ENCODE results near the gene EFHD1. TPM values are rescaled to one million over a fixed set of nuclear protein-coding genes. Genes with fewer than 3 reads are reported as not detected.

Gene EFHD1
- total RNA-seq, 1 donor from 2014 or later: 175 TPM

- Mint-ChIP-seq H3K36me3 (ENCODE audit: low read depth) (no peaks in the 10 kb centered on the region), H3K4me1 (ENCODE audit: low read depth) (no peaks in the 10 kb centered on the region), H3K27me3 (ENCODE audit: low read depth) (peaks cover 4% of the 10 kb centered on the region), H3K27ac (ENCODE audit: unreplicated experiment) (no peak overlapping the region), H3K9me3 (ENCODE audit: low read depth) (peaks cover 5% of the 10 kb centered on the region), H3K4me3 (ENCODE audit: unreplicated experiment) (no peak overlapping the region)
- TF ChIP-seq CTCF (IDR thresholded peaks at IDR 0.05): no peak
- DNase-seq (ENCODE audit: low spot score): no peak
These were observed 33.2 kb upstream of the EFHD1 start for GRCh38 chr2:232600053-232600773.

GRCh38 chr2:232603283-232603682, 30.1 kb upstream of the EFHD1 start:
- H3K27ac Mint-ChIP-seq (ENCODE audit: unreplicated experiment): no peak overlapping the region
- TF ChIP-seq CTCF (IDR thresholded peaks at IDR 0.05): no peak
- H3K9me3 Mint-ChIP-seq (ENCODE audit: low read depth): no peaks in the 10 kb centered on the region
- H3K36me3 Mint-ChIP-seq (ENCODE audit: low read depth): no peaks in the 10 kb centered on the region
- H3K4me1 Mint-ChIP-seq (ENCODE audit: low read depth): peaks cover 9% of the 10 kb centered on the region
- no peak for DNase-seq (ENCODE audit: low spot score)
- no peak overlapping the region for H3K4me3 Mint-ChIP-seq (ENCODE audit: unreplicated experiment)
- peaks cover 4% of the 10 kb centered on the region for H3K27me3 Mint-ChIP-seq (ENCODE audit: low read depth)

GRCh38 chr2:232604535-232604934, 28.9 kb upstream of the EFHD1 start:
- Mint-ChIP-seq H3K9me3 (ENCODE audit: low read depth) (no peaks in the 10 kb centered on the region), H3K27ac (ENCODE audit: unreplicated experiment) (no peak overlapping the region), H3K36me3 (ENCODE audit: low read depth) (no peaks in the 10 kb centered on the region), H3K27me3 (ENCODE audit: low read depth) (peaks cover 4% of the 10 kb centered on the region), H3K4me1 (ENCODE audit: low read depth) (peaks cover 9% of the 10 kb centered on the region), H3K4me3 (ENCODE audit: unreplicated experiment) (no peak overlapping the region)
- TF ChIP-seq CTCF (IDR thresholded peaks at IDR 0.05): no peak
- no peak for DNase-seq (ENCODE audit: low spot score)

GRCh38 chr2:232607011-232607410, 26.4 kb upstream of the EFHD1 start:
- no peak overlapping the region for H3K4me3 Mint-ChIP-seq (ENCODE audit: unreplicated experiment)
- H3K27ac Mint-ChIP-seq (ENCODE audit: unreplicated experiment): no peak overlapping the region
- peaks cover 4% of the 10 kb centered on the region for H3K27me3 Mint-ChIP-seq (ENCODE audit: low read depth)
- H3K36me3 Mint-ChIP-seq (ENCODE audit: low read depth): no peaks in the 10 kb centered on the region
- peaks cover 18% of the 10 kb centered on the region for H3K4me1 Mint-ChIP-seq (ENCODE audit: low read depth)
- no peak for DNase-seq (ENCODE audit: low spot score)
- TF ChIP-seq CTCF (IDR thresholded peaks at IDR 0.05): no peak
- no peaks in the 10 kb centered on the region for H3K9me3 Mint-ChIP-seq (ENCODE audit: low read depth)

DNA sequence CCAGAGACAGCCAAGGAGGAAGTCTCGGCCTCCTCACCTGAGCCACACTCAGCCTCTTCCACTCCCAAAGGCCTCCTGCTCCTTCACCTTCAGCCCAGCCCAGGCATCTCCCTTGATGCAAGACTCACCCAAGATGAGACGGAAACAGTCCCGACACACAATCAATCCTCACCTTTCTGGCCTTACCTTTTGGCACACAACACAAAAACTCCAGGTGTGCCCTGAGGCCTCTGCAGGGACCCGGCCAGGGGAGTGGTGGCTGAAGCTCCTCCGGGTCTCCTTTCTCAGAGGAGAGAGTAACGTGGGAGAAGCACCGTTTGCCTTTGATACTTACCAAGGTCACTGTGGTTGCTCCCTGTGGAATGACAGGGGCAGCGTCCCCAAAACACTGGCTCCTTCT, 23.8 kb upstream of the EFHD1 start:
- no peak overlapping the region for H3K27ac Mint-ChIP-seq (ENCODE audit: unreplicated experiment)

More for the DNA sequence above, 23.8 kb upstream of the EFHD1 start:
- Mint-ChIP-seq H3K9me3 (ENCODE audit: low read depth) (no peaks in the 10 kb centered on the region), H3K27me3 (ENCODE audit: low read depth) (no peaks in the 10 kb centered on the region), H3K4me3 (ENCODE audit: unreplicated experiment) (no peak overlapping the region), H3K36me3 (ENCODE audit: low read depth) (no peaks in the 10 kb centered on the region), H3K4me1 (ENCODE audit: low read depth) (peaks cover 33% of the 10 kb centered on the region)
- TF ChIP-seq CTCF (IDR thresholded peaks at IDR 0.05): no peak
- DNase-seq (ENCODE audit: low spot score): no peak
